Endothelial cell of umbilical vein (primary cell): Measurements from ENCODE around the gene BEND3.

ENCODE experiments used
- EZH2 ChIP-seq: IDR thresholded peaks from 2 replicates; pipeline ENCODE4 v1.6.1; 2012; ENCODE audit warnings: borderline replicate concordance, low read depth, mild to moderate bottlenecking, moderate library complexity, low read length, inconsistent platforms; ENCODE audit not compliant: severe bottlenecking
- FOS ChIP-seq: IDR thresholded peaks from 2 replicates; pipeline ENCODE4 v1.6.1; 2011; ENCODE audit warnings: mild to moderate bottlenecking, low read length, moderate library complexity, borderline replicate concordance; ENCODE audit not compliant: insufficient read depth
- JUN ChIP-seq: IDR thresholded peaks from 2 replicates; pipeline ENCODE4 v1.6.1; 2011; ENCODE audit warnings: borderline replicate concordance, low read depth; ENCODE audit not compliant: insufficient read length, insufficient read depth
- MYC ChIP-seq: IDR thresholded peaks from one replicate; pipeline ENCODE4 v1.6.1; 2011; ENCODE audit warnings: mild to moderate bottlenecking, low read depth, low read length
- POLR2A ChIP-seq: IDR thresholded peaks from 2 replicates; pipeline ENCODE4 v1.6.1; 2012; ENCODE audit warnings: low read depth, mild to moderate bottlenecking, control low read depth, low read length
- POLR2AphosphoS5 ChIP-seq: IDR thresholded peaks from 2 replicates; pipeline ENCODE4 v1.6.1; 2012; ENCODE audit warnings: low read depth, mild to moderate bottlenecking, control low read depth, low read length, moderate library complexity; ENCODE audit not compliant: insufficient read depth
- TF ChIP-seq, protein P1 (sequence below), 2 donors: IDR thresholded peaks; 1 replicate in 1 of 2; 2 replicates in 1 of 2; pipeline ENCODE4 v1.5.1; 2011; ENCODE audit warnings: low read length in 2 of 2, mild to moderate bottlenecking in 2 of 2, moderate library complexity in 2 of 2, control low read depth in 1 of 2, inconsistent platforms in 1 of 2, low read depth in 1 of 2; ENCODE audit not compliant: insufficient read depth in 1 of 2; ENCODE audit errors: extremely low read depth in 1 of 2
- TF ChIP-seq, protein P2 (sequence below): IDR thresholded peaks from 2 replicates; pipeline ENCODE4 v1.6.1; 2011; ENCODE audit not compliant: insufficient read depth, insufficient read length

DNA sequence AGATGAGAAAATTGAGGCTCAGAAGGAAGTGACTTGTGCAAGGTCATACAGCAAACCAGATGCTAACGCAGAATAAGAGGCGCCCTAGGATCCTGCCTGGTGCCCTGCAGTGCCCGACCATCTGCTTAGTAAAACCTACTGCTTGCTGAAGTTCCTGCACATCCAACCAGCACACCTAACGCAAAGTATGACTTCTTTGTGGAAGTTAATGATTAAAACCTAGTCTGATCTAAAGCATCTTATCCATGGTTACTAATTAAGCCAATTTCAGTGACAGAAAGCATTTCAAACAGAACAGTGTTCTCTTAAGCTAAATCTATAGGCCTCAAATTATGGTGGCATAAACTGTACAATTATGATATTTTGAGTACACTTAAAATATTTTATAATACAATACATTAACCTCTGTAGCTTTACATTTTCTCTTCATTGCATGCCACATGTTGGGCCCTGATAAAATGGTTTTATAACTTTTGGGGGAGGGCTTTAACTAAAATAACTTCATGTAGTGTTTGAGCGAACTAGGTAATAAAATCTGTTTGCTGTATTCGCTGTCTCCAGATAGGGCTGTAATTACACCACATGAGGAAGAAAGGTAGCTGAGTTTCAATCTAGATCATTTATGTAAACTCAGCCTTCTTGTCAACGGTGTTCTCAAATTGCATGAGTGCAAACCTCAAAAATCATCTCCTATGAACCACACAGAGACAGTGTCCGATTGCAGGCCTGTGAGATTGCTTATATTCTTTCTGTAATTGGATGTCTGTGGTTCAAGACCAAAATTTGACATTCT lies 37.5 kb upstream of the BEND3 start:
- TF ChIP-seq POLR2AphosphoS5: no peak
- TF ChIP-seq, protein P1, sequence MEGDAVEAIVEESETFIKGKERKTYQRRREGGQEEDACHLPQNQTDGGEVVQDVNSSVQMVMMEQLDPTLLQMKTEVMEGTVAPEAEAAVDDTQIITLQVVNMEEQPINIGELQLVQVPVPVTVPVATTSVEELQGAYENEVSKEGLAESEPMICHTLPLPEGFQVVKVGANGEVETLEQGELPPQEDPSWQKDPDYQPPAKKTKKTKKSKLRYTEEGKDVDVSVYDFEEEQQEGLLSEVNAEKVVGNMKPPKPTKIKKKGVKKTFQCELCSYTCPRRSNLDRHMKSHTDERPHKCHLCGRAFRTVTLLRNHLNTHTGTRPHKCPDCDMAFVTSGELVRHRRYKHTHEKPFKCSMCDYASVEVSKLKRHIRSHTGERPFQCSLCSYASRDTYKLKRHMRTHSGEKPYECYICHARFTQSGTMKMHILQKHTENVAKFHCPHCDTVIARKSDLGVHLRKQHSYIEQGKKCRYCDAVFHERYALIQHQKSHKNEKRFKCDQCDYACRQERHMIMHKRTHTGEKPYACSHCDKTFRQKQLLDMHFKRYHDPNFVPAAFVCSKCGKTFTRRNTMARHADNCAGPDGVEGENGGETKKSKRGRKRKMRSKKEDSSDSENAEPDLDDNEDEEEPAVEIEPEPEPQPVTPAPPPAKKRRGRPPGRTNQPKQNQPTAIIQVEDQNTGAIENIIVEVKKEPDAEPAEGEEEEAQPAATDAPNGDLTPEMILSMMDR (IDR thresholded peaks at IDR 0.05; ENCODE audit: extremely low read depth in 1 of 2, insufficient read depth in 1 of 2, low read depth in 1 of 2, low read length in 2 of 2): no peak
- no peak for TF ChIP-seq POLR2A
- TF ChIP-seq EZH2: no peak
- TF ChIP-seq FOS: no peak
- TF ChIP-seq, protein P2, sequence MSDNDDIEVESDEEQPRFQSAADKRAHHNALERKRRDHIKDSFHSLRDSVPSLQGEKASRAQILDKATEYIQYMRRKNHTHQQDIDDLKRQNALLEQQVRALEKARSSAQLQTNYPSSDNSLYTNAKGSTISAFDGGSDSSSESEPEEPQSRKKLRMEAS: no peak
- no peak for TF ChIP-seq MYC
- no peak for TF ChIP-seq JUN
